ENCODE data around the gene NOVA2. TPM values are rescaled to one million over a fixed set of nuclear protein-coding genes. Genes with fewer than 3 reads are reported as not detected.

Gene NOVA2
- total and polyA plus RNA-seq, 9 of the 15 experiments (the other 6 are each of a cell fraction or from before 2014, with no cell fraction given): not detected

GRCh38 chr19:45886427-45887199, 87.1 kb downstream of the NOVA2 start (continued):
- TF ChIP-seq ZNF639 (CRISPR knock-in tag; conservative IDR thresholded peaks at IDR 0.05 in 1 of 2, IDR thresholded peaks at IDR 0.05 in 1 of 2) (no peak), CHD7 (IDR thresholded peaks at IDR 0.05; ENCODE audit: low read depth, low read length) (no peak), ZNF134 (CRISPR knock-in tag; conservative IDR thresholded peaks at IDR 0.05) (no peak), ZKSCAN3 (CRISPR knock-in tag; IDR thresholded peaks at IDR 0.05) (no peak), PBX2 (CRISPR knock-in tag; IDR thresholded peaks at IDR 0.05; ENCODE audit: low read depth) (no peak), PBX2 (tag; conservative IDR thresholded peaks at IDR 0.05; ENCODE audit: low read depth) (no peak), CBX2 (IDR thresholded peaks at IDR 0.05; ENCODE audit: insufficient read depth, low read length, poor library complexity, severe bottlenecking) (no peak), SMAD2 (IDR thresholded peaks at IDR 0.05; ENCODE audit: low read depth, low read length) (no peak)
